ENCODE results near the gene SCN9A.

The SCN9A gene

GRCh38 chr2:166375736-166376487 lies at the start of gene SCN9A:
Gene SCN9A (minus strand): TSS chr2:166375944. CDS start chr2:166311756, 64,188 bp downstream.
- no peak for TF ChIP-seq CTCF (IDR thresholded peaks at IDR 0.05; ENCODE audit: insufficient read depth, low read depth, low read length, missing control alignments)
- H3K4me3 ChIP-seq (ENCODE audit: low read length) = peak within 1 kb of the TSS; percentile 47
- DNase-seq (ENCODE audit: low read depth) = peak; percentile 70

GRCh38 chr2:166424841-166425240 lies 49.1 kb upstream of the SCN9A start:
- DNase-seq (ENCODE audit: low read depth) = no peak
- H3K4me3 ChIP-seq (ENCODE audit: low read length) = no peak overlapping the region
- TF ChIP-seq CTCF (IDR thresholded peaks at IDR 0.05; ENCODE audit: insufficient read depth, low read depth, low read length, missing control alignments) = no peak

GRCh38 chr2:166419616-166419934 lies 43.8 kb upstream of the SCN9A start:
- no peak overlapping the region for H3K4me3 ChIP-seq (ENCODE audit: low read length)
- peak; percentile 49 for TF ChIP-seq CTCF (IDR thresholded peaks at IDR 0.05; ENCODE audit: insufficient read depth, low read depth, low read length, missing control alignments)
- peak; percentile 60 for DNase-seq (ENCODE audit: low read depth)

GRCh38 chr2:166418853-166419615 lies 43.3 kb upstream of the SCN9A start:
- no peak overlapping the region for H3K4me3 ChIP-seq (ENCODE audit: low read length)
- DNase-seq (ENCODE audit: low read depth) = no peak
- no peak for TF ChIP-seq CTCF (IDR thresholded peaks at IDR 0.05; ENCODE audit: insufficient read depth, low read depth, low read length, missing control alignments)

- TF ChIP-seq CTCF (IDR thresholded peaks at IDR 0.05; ENCODE audit: insufficient read depth, low read depth, low read length, missing control alignments) = no peak
- peak; percentile 64 for DNase-seq (ENCODE audit: low read depth)
- H3K4me3 ChIP-seq (ENCODE audit: low read length) = no peak overlapping the region
These were observed 41.9 kb upstream of the SCN9A start for GRCh38 chr2:166417669-166418068.

- H3K4me3 ChIP-seq (ENCODE audit: low read length) = no peak overlapping the region
- TF ChIP-seq CTCF (IDR thresholded peaks at IDR 0.05; ENCODE audit: insufficient read depth, low read depth, low read length, missing control alignments) = no peak
- no peak for DNase-seq (ENCODE audit: low read depth)
These were observed 37.5 kb upstream of the SCN9A start for GRCh38 chr2:166413255-166413654.

Measured in epithelial cell of esophagus (primary cell).